Measurements from ENCODE around the gene NALCN. TPM values are rescaled to one million over a fixed set of nuclear protein-coding genes. Genes with fewer than 3 reads are reported as not detected.

The NALCN gene
- total and polyA plus RNA-seq, 4 donors: 0.09 to 0.92 (median 0.18) TPM

DNA sequence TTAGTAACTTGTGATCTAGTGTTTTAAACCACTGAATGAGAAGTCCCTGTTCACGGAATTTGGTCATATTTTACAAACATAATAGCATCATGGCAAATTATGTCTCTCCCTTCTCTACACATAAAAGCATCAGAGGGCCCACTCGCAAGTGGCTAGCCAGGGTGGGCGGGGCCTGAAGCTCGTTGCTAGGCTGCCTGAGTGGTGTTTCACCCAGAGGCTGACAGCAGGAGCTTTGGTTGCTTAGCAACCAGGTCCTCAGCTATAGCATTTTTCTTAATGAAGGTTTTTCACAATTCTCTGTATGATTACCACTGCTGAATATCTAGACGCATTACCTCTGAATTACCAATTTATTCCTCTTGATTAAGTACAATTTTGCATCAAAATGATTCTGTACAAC lies 126.5 kb downstream of the NALCN start:
- no peak overlapping the region for H3K9ac ChIP-seq (ENCODE audit: low read depth in 1 of 2, low read length in 2 of 2)
- no peaks in the 10 kb centered on the region for H3K36me3 ChIP-seq (ENCODE audit: control insufficient read depth in 4 of 4, insufficient read depth in 3 of 4, low read depth in 1 of 4, low read length in 3 of 4)
- H3K9me3 ChIP-seq (ENCODE audit: control insufficient read depth in 4 of 4, low read length in 3 of 4): no peaks in the 10 kb centered on the region
- TF ChIP-seq, protein P1, sequence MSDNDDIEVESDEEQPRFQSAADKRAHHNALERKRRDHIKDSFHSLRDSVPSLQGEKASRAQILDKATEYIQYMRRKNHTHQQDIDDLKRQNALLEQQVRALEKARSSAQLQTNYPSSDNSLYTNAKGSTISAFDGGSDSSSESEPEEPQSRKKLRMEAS (IDR thresholded peaks at IDR 0.05): no peak
- 21% methylated on average over 5 of the region's 5 CpGs for WGBS
- no peak overlapping the region for H3K4me3 ChIP-seq (ENCODE audit: low read depth in 1 of 3, low read length in 3 of 3)
- no peaks in the 10 kb centered on the region for H3K4me1 ChIP-seq (ENCODE audit: control insufficient read depth in 4 of 4, insufficient read depth in 4 of 4, low read length in 3 of 4)
- H3K27me3 ChIP-seq (ENCODE audit: control insufficient read depth in 4 of 4, insufficient read depth in 4 of 4, low read length in 3 of 4): peaks cover 0 to 5% (median 0%) of the 10 kb centered on the region in 4 donors
- DNase-seq (ENCODE audit: low spot score): no peak
- H3K27ac ChIP-seq (ENCODE audit: low read depth in 1 of 2, low read length in 2 of 2): no peak overlapping the region

DNA sequence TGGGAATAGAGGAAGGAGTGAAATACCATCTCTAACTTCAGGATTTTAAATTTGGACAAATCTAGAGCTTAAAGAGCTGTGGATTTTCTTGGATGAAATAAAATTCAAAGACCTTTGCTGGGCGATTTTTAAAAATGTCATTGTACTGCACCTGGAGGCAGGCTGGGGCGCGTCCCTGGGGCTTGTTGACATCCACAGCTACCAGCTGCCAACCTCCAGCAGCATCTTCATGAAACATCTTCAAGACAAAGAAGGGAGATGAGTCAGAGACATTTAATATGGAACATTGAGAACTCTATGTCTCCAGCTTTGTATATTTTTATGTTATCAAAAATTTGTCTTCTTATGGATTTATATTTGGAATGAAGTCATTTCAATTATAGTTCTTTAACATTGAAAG lies 132.5 kb downstream of the NALCN start:
- no peak overlapping the region for H3K4me3 ChIP-seq (ENCODE audit: low read depth in 1 of 3, low read length in 3 of 3)
- no peak overlapping the region for H3K27ac ChIP-seq (ENCODE audit: low read depth in 1 of 2, low read length in 2 of 2)
- no peaks in the 10 kb centered on the region for H3K9me3 ChIP-seq (ENCODE audit: control insufficient read depth in 4 of 4, low read length in 3 of 4)
- H3K4me1 ChIP-seq (ENCODE audit: control insufficient read depth in 4 of 4, insufficient read depth in 4 of 4, low read length in 3 of 4): no peaks in the 10 kb centered on the region
- H3K9ac ChIP-seq (ENCODE audit: low read depth in 1 of 2, low read length in 2 of 2): no peak overlapping the region
- 72% methylated on average over 3 of the region's 3 CpGs for WGBS
- no peak for DNase-seq (ENCODE audit: low spot score)
- TF ChIP-seq CTCF (IDR thresholded peaks at IDR 0.05; ENCODE audit: low read depth, low read length, missing input control) (no peak), SP1 (IDR thresholded peaks at IDR 0.05) (no peak), RAD21 (IDR thresholded peaks at IDR 0.05) (no peak), GABPA (IDR thresholded peaks at IDR 0.05 in 1 of 2, conservative IDR thresholded peaks at IDR 0.05 in 1 of 2) (no peak), HNF4G (IDR thresholded peaks at IDR 0.05) (no peak), NR2F2 (IDR thresholded peaks at IDR 0.05) (no peak), EGR1 (IDR thresholded peaks at IDR 0.05; ENCODE audit: low read depth in 2 of 2) (no peak), RXRA (IDR thresholded peaks at IDR 0.05) (no peak), YY1 (IDR thresholded peaks at IDR 0.05) (no peak), FOXA1 (IDR thresholded peaks at IDR 0.05) (no peak), FOXA2 (IDR thresholded peaks at IDR 0.05) (no peak), JUND (IDR thresholded peaks at IDR 0.05) (no peak)
- TF ChIP-seq, protein P2, sequence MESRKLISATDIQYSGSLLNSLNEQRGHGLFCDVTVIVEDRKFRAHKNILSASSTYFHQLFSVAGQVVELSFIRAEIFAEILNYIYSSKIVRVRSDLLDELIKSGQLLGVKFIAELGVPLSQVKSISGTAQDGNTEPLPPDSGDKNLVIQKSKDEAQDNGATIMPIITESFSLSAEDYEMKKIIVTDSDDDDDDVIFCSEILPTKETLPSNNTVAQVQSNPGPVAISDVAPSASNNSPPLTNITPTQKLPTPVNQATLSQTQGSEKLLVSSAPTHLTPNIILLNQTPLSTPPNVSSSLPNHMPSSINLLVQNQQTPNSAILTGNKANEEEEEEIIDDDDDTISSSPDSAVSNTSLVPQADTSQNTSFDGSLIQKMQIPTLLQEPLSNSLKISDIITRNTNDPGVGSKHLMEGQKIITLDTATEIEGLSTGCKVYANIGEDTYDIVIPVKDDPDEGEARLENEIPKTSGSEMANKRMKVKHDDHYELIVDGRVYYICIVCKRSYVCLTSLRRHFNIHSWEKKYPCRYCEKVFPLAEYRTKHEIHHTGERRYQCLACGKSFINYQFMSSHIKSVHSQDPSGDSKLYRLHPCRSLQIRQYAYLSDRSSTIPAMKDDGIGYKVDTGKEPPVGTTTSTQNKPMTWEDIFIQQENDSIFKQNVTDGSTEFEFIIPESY (IDR thresholded peaks at IDR 0.05): no peak
- no peaks in the 10 kb centered on the region for H3K36me3 ChIP-seq (ENCODE audit: control insufficient read depth in 4 of 4, insufficient read depth in 3 of 4, low read depth in 1 of 4, low read length in 3 of 4)
- H3K27me3 ChIP-seq (ENCODE audit: control insufficient read depth in 4 of 4, insufficient read depth in 4 of 4, low read length in 3 of 4): peaks cover 0 to 4% (median 0%) of the 10 kb centered on the region in 4 donors

- Histone ChIP-seq H3K27ac (ENCODE audit: low read depth in 1 of 2, low read length in 2 of 2) (no peak overlapping the region), H3K4me1 (ENCODE audit: control insufficient read depth in 4 of 4, insufficient read depth in 4 of 4, low read length in 3 of 4) (no peaks in the 10 kb centered on the region), H3K9me3 (ENCODE audit: control insufficient read depth in 4 of 4, low read length in 3 of 4) (no peaks in the 10 kb centered on the region), H3K9ac (ENCODE audit: low read depth in 1 of 2, low read length in 2 of 2) (no peak overlapping the region), H3K4me3 (ENCODE audit: low read depth in 1 of 3, low read length in 3 of 3) (no peak overlapping the region), H3K27me3 (ENCODE audit: control insufficient read depth in 4 of 4, insufficient read depth in 4 of 4, low read length in 3 of 4) (peaks cover 0 to 4% (median 0%) of the 10 kb centered on the region in 4 donors), H3K36me3 (ENCODE audit: control insufficient read depth in 4 of 4, insufficient read depth in 3 of 4, low read depth in 1 of 4, low read length in 3 of 4) (no peaks in the 10 kb centered on the region)
- 81% methylated on average over 9 of the region's 9 CpGs for WGBS
- no peak for DNase-seq (ENCODE audit: low spot score)
- TF ChIP-seq HNF4A (conservative IDR thresholded peaks at IDR 0.05): no peak
- TF ChIP-seq, protein P3, sequence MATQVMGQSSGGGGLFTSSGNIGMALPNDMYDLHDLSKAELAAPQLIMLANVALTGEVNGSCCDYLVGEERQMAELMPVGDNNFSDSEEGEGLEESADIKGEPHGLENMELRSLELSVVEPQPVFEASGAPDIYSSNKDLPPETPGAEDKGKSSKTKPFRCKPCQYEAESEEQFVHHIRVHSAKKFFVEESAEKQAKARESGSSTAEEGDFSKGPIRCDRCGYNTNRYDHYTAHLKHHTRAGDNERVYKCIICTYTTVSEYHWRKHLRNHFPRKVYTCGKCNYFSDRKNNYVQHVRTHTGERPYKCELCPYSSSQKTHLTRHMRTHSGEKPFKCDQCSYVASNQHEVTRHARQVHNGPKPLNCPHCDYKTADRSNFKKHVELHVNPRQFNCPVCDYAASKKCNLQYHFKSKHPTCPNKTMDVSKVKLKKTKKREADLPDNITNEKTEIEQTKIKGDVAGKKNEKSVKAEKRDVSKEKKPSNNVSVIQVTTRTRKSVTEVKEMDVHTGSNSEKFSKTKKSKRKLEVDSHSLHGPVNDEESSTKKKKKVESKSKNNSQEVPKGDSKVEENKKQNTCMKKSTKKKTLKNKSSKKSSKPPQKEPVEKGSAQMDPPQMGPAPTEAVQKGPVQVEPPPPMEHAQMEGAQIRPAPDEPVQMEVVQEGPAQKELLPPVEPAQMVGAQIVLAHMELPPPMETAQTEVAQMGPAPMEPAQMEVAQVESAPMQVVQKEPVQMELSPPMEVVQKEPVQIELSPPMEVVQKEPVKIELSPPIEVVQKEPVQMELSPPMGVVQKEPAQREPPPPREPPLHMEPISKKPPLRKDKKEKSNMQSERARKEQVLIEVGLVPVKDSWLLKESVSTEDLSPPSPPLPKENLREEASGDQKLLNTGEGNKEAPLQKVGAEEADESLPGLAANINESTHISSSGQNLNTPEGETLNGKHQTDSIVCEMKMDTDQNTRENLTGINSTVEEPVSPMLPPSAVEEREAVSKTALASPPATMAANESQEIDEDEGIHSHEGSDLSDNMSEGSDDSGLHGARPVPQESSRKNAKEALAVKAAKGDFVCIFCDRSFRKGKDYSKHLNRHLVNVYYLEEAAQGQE (IDR thresholded peaks at IDR 0.05): no peak
- TF ChIP-seq CTCF (IDR thresholded peaks at IDR 0.05; ENCODE audit: low read depth, low read length, missing input control): no peak
- TF ChIP-seq JUND (IDR thresholded peaks at IDR 0.05): no peak
Observed at GRCh38 chr13:101272886-101273285, 143.4 kb downstream of the NALCN start.

Data from liver (tissue), 9 donors.